Vagina (tissue), 2 donors: ENCODE measurements around the gene MAP1LC3B.

ENCODE experiments used
- CTCF ChIP-seq, 3 experiments: fragments of 450-650 bp in 2 of 3; fragments of 200-600 bp in 1 of 3; sonication (generic) in 1 of 3; IDR thresholded peaks; one replicate each; pipeline ENCODE4 v1.5.1; 2017 to 2019; ENCODE audit warnings: antibody characterized with exemption in 3 of 3, mild to moderate bottlenecking in 2 of 3, moderate library complexity in 2 of 3
- POLR2A ChIP-seq, 2 donors: fragments of 450-650 bp; IDR thresholded peaks; one replicate each; pipeline ENCODE4 v1.6.1; 2017; ENCODE audit warnings: antibody characterized with exemption in 2 of 2, mild to moderate bottlenecking in 2 of 2, moderate library complexity in 2 of 2

GRCh38 chr16:87346517-87347060, 45.5 kb upstream of the MAP1LC3B start:
- TF ChIP-seq POLR2A (IDR thresholded peaks at IDR 0.05) (no peak), CTCF (IDR thresholded peaks at IDR 0.05) (no peak)
